Stimulated activated naive CD8-positive, alpha-beta T cell treated with anti-CD3 and anti-CD28 coated beads, Interleukin-15, Interleukin-2, amounts not matched to agents 100 ng/mL and 50 ng/mL, for 24 hours (primary cell): ENCODE results near the gene TRAPPC2.
"Not testable (repeated sequence)": the region's sequence is repeated elsewhere in the genome, so short reads cannot be mapped to it uniquely, and the experiment has no call there.

Source experiments
- H3K27ac Mint-ChIP-seq: one replicate; pipeline ENCODE4 v1.8.0; 2021; ENCODE audit warnings: mild to moderate bottlenecking, mixed read lengths
- H3K27me3 Mint-ChIP-seq: one replicate; pipeline ENCODE4 v1.8.0; 2021; ENCODE audit warnings: mixed read lengths
- H3K36me3 Mint-ChIP-seq: one replicate; pipeline ENCODE4 v1.8.0; 2021; ENCODE audit warnings: low read depth, mixed read lengths
- H3K4me1 Mint-ChIP-seq: one replicate; pipeline ENCODE4 v1.8.0; 2021; ENCODE audit warnings: low read depth, mixed read lengths
- H3K4me3 Mint-ChIP-seq: one replicate; pipeline ENCODE4 v1.8.0; 2021; ENCODE audit warnings: mild to moderate bottlenecking, mixed read lengths
- H3K9me3 Mint-ChIP-seq: one replicate; pipeline ENCODE4 v1.8.0; 2021; ENCODE audit warnings: mixed read lengths

Gene TRAPPC2

GRCh38 chrX:13756381-13756780 lies 22.0 kb upstream of the TRAPPC2 start:
- no peak overlapping the region for H3K27ac Mint-ChIP-seq
- peaks cover 40% of the 10 kb centered on the region for H3K36me3 Mint-ChIP-seq

DNA sequence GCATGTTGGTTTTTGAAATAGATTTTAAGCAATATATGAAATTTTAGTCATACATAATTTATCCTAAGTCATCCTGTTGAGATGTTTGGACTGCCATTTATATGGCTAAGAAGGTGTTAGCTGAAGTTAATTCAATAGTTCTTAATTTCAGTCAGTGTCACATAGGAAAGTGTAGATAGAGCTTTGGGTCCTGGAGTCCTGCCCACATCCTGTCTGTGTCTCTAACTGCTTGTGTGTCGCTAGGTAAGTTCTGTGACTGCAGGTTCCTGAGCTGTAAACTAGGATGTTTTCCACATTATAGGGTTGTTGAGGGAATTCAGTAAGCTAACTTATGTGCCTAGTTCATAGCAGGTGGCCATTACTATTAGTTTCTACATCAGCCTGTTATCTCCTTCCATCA lies 20.8 kb upstream of the TRAPPC2 start:
- Mint-ChIP-seq H3K4me3 (no peak overlapping the region), H3K36me3 (peaks cover 33% of the 10 kb centered on the region), H3K27ac (no peak overlapping the region)

More at GRCh38 chrX:13756381-13756780, 22.0 kb upstream of the TRAPPC2 start:
- H3K27me3 Mint-ChIP-seq = no peaks in the 10 kb centered on the region
- H3K9me3 Mint-ChIP-seq = no peaks in the 10 kb centered on the region
- peaks cover 40% of the 10 kb centered on the region for H3K4me1 Mint-ChIP-seq
- no peak overlapping the region for H3K4me3 Mint-ChIP-seq

DNA sequence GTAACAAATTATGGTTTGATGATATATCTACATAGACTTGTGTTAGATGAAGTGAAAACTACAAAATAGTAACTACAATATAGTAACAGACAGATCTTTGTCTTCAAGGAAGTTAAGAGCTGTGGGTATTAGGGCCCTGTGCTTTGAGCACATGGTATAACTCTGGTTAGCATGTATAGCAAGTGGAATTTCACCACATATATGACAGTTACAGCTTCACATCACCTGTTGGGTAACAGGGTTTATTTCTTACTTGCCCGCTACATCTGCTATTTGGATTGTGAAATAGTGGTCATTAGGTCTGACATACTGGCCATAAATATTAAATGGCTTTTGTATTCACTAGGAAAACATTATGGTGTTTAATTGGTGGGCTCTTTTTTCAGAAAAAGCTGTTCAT lies 20.3 kb upstream of the TRAPPC2 start:
- H3K27me3 Mint-ChIP-seq = no peaks in the 10 kb centered on the region
- no peak overlapping the region for H3K4me3 Mint-ChIP-seq
- H3K4me1 Mint-ChIP-seq = peaks cover 36% of the 10 kb centered on the region
- H3K9me3 Mint-ChIP-seq = no peaks in the 10 kb centered on the region
- peaks cover 33% of the 10 kb centered on the region for H3K36me3 Mint-ChIP-seq
- H3K27ac Mint-ChIP-seq = no peak overlapping the region

More for the DNA sequence above, 20.8 kb upstream of the TRAPPC2 start:
- H3K4me1 Mint-ChIP-seq = peaks cover 40% of the 10 kb centered on the region
- H3K27me3 Mint-ChIP-seq = no peaks in the 10 kb centered on the region
- H3K9me3 Mint-ChIP-seq = no peaks in the 10 kb centered on the region

- Mint-ChIP-seq H3K36me3 (peaks cover 26% of the 10 kb centered on the region), H3K27me3 (no peaks in the 10 kb centered on the region), H3K27ac (no peak overlapping the region), H3K9me3 (no peaks in the 10 kb centered on the region), H3K4me1 (peaks cover 29% of the 10 kb centered on the region), H3K4me3 (no peak overlapping the region)
Observed at GRCh38 chrX:13752646-13753045, 18.2 kb upstream of the TRAPPC2 start.

GRCh38 chrX:13752141-13752540 lies 17.7 kb upstream of the TRAPPC2 start:
- Mint-ChIP-seq H3K9me3 (no peaks in the 10 kb centered on the region), H3K4me3 (no peak overlapping the region), H3K36me3 (peaks cover 30% of the 10 kb centered on the region), H3K4me1 (peaks cover 33% of the 10 kb centered on the region), H3K27ac (no peak overlapping the region), H3K27me3 (no peaks in the 10 kb centered on the region)

GRCh38 chrX:13750812-13751211 lies 16.4 kb upstream of the TRAPPC2 start:
- Mint-ChIP-seq H3K4me3 (no peak overlapping the region), H3K27ac (no peak overlapping the region), H3K36me3 (peaks cover 36% of the 10 kb centered on the region), H3K4me1 (peaks cover 33% of the 10 kb centered on the region), H3K27me3 (no peaks in the 10 kb centered on the region), H3K9me3 (no peaks in the 10 kb centered on the region)

GRCh38 chrX:13750204-13750603 lies 15.8 kb upstream of the TRAPPC2 start:
- H3K9me3 Mint-ChIP-seq = no peaks in the 10 kb centered on the region
- no peaks in the 10 kb centered on the region for H3K27me3 Mint-ChIP-seq
- H3K27ac Mint-ChIP-seq = no peak overlapping the region
- peaks cover 38% of the 10 kb centered on the region for H3K36me3 Mint-ChIP-seq
- H3K4me1 Mint-ChIP-seq = peaks cover 29% of the 10 kb centered on the region
- no peak overlapping the region for H3K4me3 Mint-ChIP-seq

DNA sequence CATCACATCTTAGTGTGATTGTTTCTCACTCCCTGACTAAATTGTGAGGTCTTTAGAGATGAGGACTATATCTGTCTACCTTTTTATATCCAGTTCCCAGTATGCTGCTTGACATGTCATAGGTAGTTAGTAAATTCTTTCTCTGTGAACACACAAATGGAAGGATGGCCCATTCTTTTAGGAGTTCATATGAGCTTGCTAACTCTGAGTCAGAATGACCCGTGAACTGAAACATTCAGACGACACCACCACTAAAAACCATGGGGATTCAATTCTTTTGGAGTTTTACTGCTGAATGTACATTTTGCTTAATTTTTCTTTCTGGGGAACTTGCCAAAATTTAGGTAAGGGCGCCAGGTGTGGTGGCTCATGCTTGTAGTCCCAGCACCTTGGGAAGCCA lies 14.1 kb upstream of the TRAPPC2 start:
- Mint-ChIP-seq H3K27ac (no peak overlapping the region), H3K9me3 (no peaks in the 10 kb centered on the region), H3K36me3 (peaks cover 48% of the 10 kb centered on the region)

DNA sequence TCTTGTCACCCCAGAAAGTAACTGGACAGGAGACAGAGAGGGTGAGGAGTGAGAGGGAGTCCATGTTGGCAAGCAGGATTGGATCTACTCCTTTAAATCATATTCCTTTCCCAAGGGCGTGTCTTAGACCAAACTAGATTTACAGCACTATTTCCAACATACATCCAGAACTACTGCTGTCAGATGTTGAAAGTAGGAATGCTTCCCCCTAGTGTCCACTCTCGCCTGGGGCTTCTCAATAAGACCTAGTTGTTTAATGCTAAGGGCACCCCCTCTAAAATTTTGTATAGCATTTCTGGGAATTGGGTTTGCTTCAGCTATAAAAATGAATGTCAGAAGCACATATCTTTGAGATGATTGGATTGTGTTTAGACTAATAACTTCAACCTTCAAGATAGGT lies 13.4 kb upstream of the TRAPPC2 start:
- no peaks in the 10 kb centered on the region for H3K27me3 Mint-ChIP-seq
- H3K4me1 Mint-ChIP-seq = peaks cover 30% of the 10 kb centered on the region
- H3K4me3 Mint-ChIP-seq = no peak overlapping the region
- H3K27ac Mint-ChIP-seq = no peak overlapping the region
- peaks cover 44% of the 10 kb centered on the region for H3K36me3 Mint-ChIP-seq
- no peaks in the 10 kb centered on the region for H3K9me3 Mint-ChIP-seq

More for the DNA sequence above, 14.1 kb upstream of the TRAPPC2 start:
- H3K27me3 Mint-ChIP-seq = no peaks in the 10 kb centered on the region
- peaks cover 28% of the 10 kb centered on the region for H3K4me1 Mint-ChIP-seq
- H3K4me3 Mint-ChIP-seq = no peak overlapping the region

GRCh38 chrX:13742397-13743176 lies 8.2 kb upstream of the TRAPPC2 start:
- peaks cover 40% of the 10 kb centered on the region for H3K36me3 Mint-ChIP-seq
- H3K4me3 Mint-ChIP-seq = peak overlapping the region; percentile 54
- H3K27me3 Mint-ChIP-seq = no peaks in the 10 kb centered on the region
- H3K4me1 Mint-ChIP-seq = peaks cover 32% of the 10 kb centered on the region
- H3K9me3 Mint-ChIP-seq = no peaks in the 10 kb centered on the region
- H3K27ac Mint-ChIP-seq = peak overlapping the region; percentile 75

DNA sequence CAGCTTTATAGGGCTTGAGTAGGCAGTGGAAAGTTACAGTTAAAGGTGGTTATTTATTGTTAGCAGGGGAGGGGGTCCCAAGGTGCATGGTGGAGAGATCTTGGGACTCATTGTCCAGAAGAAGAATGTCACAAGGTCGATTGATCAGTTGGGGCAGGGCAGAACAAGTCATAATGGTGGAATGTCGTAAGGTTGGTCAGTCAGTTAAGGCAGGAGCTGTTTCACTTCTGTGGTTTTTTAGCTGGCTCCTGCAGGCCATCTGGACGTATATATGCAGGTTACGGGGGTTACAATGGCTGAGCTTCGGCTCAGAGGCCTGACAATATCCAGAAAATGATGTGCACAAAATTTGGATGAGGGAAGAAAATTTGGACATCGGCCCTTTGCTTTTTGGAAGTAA lies 7.3 kb upstream of the TRAPPC2 start:
- Mint-ChIP-seq H3K27me3 (no peaks in the 10 kb centered on the region), H3K36me3 (peaks cover 34% of the 10 kb centered on the region), H3K4me3 (no peak overlapping the region), H3K9me3 (no peaks in the 10 kb centered on the region), H3K27ac (peak overlapping the region; percentile 75), H3K4me1 (peaks cover 35% of the 10 kb centered on the region)

- Mint-ChIP-seq H3K36me3 (peaks cover 49% of the 10 kb centered on the region), H3K4me3 (peak overlapping the region; percentile 94), H3K27ac (peak overlapping the region; percentile 97), H3K4me1 (peaks cover 62% of the 10 kb centered on the region), H3K9me3 (no peaks in the 10 kb centered on the region), H3K27me3 (no peaks in the 10 kb centered on the region)
Observed at GRCh38 chrX:13733506-13733905, 914 bp downstream of the TRAPPC2 start.

GRCh38 chrX:13732246-13733067 lies 2.0 kb downstream of the TRAPPC2 start:
- Mint-ChIP-seq H3K36me3 (peaks cover 59% of the 10 kb centered on the region), H3K27me3 (no peaks in the 10 kb centered on the region), H3K4me3 (peak overlapping the region; percentile 94), H3K4me1 (peaks cover 69% of the 10 kb centered on the region), H3K27ac (peak overlapping the region; percentile 43), H3K9me3 (peaks cover 2% of the 10 kb centered on the region)

- H3K4me3 Mint-ChIP-seq, H3K9me3 Mint-ChIP-seq, H3K27me3 Mint-ChIP-seq, H3K27ac Mint-ChIP-seq: not testable (repeated sequence)
- H3K36me3 Mint-ChIP-seq = peaks cover 72% of the 10 kb centered on the region
- peaks cover 75% of the 10 kb centered on the region for H3K4me1 Mint-ChIP-seq
Observed at GRCh38 chrX:13730523-13730922, 3.9 kb downstream of the TRAPPC2 start.

GRCh38 chrX:13726583-13726982 lies 7.8 kb downstream of the TRAPPC2 start:
- Mint-ChIP-seq H3K27ac (peak overlapping the region; percentile 58), H3K4me1 (peaks cover 76% of the 10 kb centered on the region), H3K36me3 (peaks cover 79% of the 10 kb centered on the region)
- not testable (repeated sequence) for H3K9me3 Mint-ChIP-seq, H3K27me3 Mint-ChIP-seq, H3K4me3 Mint-ChIP-seq
